ENCODE results near the gene C1GALT1. TPM values are rescaled to one million over a fixed set of nuclear protein-coding genes. Genes with fewer than 3 reads are reported as not detected.
"Not testable (repeated sequence)": the region's sequence is repeated elsewhere in the genome, so short reads cannot be mapped to it uniquely, and the experiment has no call there.

The C1GALT1 gene
- total RNA-seq: 37.2 and 39.3 TPM in 2 replicates

DNA sequence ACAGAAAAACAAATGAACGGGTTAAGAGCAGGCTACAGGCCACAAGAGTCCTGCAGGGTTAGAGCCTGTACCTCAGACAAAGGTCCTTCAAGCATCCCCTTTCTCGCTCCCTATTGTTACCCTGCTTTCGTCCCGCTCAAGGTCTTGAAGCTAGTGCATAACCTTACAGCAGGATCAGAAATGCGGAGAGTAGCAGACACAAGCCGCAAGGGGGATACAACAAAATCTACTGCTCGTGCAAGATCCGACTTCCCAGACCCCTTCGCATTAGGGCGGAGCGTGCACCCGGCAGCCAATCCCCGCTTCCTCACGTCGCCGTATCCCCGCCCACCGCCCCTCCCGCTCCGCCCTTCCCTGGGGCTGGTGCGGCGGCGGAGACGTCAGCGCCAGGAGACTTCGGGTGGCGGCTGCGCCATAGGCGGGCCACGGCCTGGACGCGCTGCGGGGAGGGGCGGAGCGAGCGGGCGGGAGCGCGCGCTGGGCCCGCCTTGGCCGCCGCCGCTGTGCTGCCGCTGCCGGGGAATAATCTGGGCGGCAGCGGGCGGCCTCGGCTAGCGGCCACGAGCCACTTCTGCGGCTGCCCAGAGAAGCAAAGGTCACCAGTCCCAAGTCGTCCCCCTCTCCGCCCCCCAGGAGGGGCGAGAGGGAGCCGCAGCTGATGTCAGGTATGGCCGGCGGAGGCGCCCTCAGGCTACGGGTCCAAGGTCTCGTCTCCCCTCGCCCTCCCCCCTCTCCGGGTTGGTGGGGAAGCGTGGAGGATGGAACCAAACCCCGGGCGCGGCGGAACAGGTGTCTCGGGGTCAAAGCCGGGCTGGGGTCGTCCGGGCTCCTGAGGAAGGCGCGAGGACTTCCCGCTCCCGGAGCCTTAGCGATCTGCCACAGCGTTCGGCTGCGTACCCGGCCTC lies at the start of gene C1GALT1:
TSS of gene C1GALT1 (plus strand) at position 389 of the 905 bp plus-strand sequence. CDS start 51,776 bp downstream, outside the sequence.
- Mint-ChIP-seq H3K36me3 (ENCODE audit: low read depth) (peaks cover 9% of the 10 kb centered on the region), H3K27me3 (no peaks in the 10 kb centered on the region), H3K4me3 (peak within 1 kb of the TSS; percentile 96), H3K27ac (peak within 1 kb of the TSS; percentile 99), H3K4me1 (peaks cover 27% of the 10 kb centered on the region), H3K9me3 (no peaks in the 10 kb centered on the region)
- DNase-seq: peak; percentile 98
- intact Hi-C loops (cut with micrococcal nuclease): loop anchor here (1.0 to 10.0 kb wide), 10 partner anchors 18 to 1488 kb away; partner anchors contain the start of genes GLCCI1, MIOS and UMAD1

DNA sequence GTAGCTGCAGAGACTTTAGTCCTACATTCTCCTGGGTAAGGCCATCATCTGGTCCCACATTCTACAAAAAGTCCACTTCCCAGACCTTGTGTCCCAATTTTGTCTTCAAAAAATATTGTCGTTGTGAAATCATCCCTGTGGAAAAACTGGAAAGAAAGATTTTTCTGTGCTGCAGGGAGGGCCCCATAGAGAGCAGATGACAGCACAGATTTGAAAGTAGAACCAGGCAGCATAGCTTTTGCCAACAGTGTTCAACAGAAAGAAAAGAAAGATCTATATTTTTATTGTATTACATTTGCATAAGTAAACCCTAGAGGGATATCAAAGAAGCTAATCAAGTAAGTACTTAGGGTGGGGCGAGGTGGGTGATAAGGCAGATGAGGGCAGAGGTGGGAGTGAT lies 48.3 kb upstream of the C1GALT1 start:
- Mint-ChIP-seq H3K4me3 (no peak overlapping the region), H3K27me3 (peaks cover 5% of the 10 kb centered on the region), H3K9me3 (peaks cover 12% of the 10 kb centered on the region), H3K27ac (no peak overlapping the region), H3K4me1 (peaks cover 4% of the 10 kb centered on the region), H3K36me3 (ENCODE audit: low read depth) (no peaks in the 10 kb centered on the region)
- intact Hi-C loops (cut with micrococcal nuclease): no loop called here
- no peak for DNase-seq

DNA sequence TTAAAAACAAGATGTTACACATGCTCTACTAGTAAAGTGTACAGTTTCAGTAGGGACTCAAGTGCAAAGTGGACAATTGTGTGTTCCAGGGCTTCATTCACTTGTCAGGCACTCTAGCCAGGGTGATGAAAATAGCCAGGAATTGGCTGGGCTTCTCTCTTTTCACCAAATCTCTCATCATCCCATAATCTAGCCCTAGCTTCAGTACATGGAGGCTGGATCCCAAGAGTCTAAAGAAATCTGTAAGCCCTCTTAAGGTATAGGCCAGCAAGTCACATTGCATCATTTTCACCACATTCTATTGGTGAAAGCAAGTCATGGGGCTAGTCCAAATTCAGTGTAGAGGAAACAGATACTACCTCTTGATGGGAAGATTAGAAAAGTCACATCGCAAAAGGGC lies 47.3 kb upstream of the C1GALT1 start:
- intact Hi-C loops (cut with micrococcal nuclease): no loop called here
- Mint-ChIP-seq H3K36me3 (ENCODE audit: low read depth) (no peaks in the 10 kb centered on the region), H3K27ac (no peak overlapping the region), H3K4me3 (no peak overlapping the region), H3K27me3 (peaks cover 2% of the 10 kb centered on the region), H3K9me3 (peaks cover 12% of the 10 kb centered on the region), H3K4me1 (peaks cover 4% of the 10 kb centered on the region)
- DNase-seq: no peak

DNA sequence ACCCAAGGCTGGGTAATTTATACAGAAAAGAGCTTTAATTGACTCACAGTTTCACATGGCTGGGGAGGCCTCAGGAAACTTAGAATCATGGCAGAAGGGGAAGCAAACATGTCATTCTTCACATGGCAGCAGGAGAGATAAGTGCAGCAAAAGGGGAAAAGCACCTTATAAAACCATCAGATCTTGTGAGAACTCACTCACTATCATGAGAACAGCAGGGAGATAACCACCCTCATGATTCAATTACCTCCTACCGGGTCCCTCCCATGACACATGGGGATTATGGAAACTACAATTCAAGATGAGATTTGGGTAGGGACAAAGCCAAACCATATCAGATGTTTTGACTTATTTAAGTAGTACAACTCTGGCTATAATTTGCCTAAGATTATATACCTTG lies 46.4 kb upstream of the C1GALT1 start:
- H3K4me3 Mint-ChIP-seq; H3K27me3 Mint-ChIP-seq; H3K36me3 Mint-ChIP-seq (ENCODE audit: low read depth); H3K4me1 Mint-ChIP-seq; DNase-seq; H3K27ac Mint-ChIP-seq; intact Hi-C loops (cut with micrococcal nuclease): not testable (repeated sequence)
- H3K9me3 Mint-ChIP-seq: peaks cover 13% of the 10 kb centered on the region

DNA sequence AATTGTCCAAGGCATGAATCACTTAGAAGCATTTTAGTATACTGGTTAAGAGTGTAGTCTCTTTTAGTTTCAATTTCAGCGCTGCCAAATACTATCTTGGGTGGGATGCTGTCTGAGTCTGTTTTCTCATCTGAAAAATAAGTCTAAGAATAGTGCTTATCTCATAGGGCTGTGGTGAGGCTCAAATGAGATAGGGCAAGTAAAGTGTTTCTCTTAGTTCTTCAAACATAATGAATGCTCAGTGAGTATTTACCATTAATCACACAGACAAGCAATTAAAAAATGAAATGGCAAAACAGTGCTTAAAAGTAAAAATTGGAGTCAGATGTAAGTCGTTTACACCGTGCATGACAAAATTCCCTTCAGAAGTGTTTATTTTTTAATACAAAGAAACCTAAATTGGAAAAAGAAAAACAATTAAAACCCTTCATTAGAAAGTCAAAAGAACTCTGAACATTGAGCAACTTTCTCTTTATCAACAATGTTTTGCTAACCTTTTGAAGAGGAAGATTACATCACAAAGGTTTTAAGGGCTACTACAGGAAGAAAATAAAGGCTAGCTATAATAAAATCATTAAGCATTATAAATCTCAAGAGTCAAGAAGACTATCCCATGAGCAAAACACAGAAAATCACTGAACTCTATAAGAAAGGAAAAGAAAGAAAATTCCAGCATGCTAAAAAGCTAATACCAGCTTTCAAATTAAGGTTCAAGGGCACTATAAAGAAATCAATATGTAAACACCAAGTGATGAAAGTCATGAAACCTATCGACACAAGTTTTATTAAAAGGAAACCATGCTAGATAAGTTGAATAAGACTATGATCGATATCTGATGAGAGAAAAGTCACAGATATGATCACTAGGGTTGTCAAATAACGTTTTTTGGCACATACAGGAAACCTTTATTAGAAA lies 45.6 kb upstream of the C1GALT1 start:
- Mint-ChIP-seq H3K27me3 (peaks cover 2% of the 10 kb centered on the region), H3K4me1 (peaks cover 4% of the 10 kb centered on the region), H3K9me3 (peaks cover 16% of the 10 kb centered on the region), H3K27ac (no peak overlapping the region), H3K36me3 (ENCODE audit: low read depth) (no peaks in the 10 kb centered on the region), H3K4me3 (no peak overlapping the region)
- intact Hi-C loops (cut with micrococcal nuclease): no loop called here
- no peak for DNase-seq

DNA sequence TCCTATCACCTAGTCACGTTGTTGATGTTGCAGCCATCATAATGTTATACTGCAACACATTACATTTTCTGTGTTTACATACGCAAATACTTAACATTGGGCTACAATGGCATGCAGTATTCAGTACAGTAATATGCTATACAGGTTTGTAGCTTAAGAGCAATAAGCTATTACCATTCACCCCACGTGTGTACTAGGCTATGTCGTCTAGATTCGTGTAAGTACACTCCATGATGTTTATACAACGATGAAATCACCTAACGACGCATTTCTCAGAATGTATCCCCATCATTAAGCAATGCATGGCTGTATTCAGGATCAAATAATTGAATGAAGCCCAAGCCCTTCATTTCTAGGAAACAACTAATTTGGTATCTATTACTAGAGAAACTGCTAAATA lies 43.4 kb upstream of the C1GALT1 start:
- intact Hi-C loops (cut with micrococcal nuclease): no loop called here
- peaks cover 4% of the 10 kb centered on the region for H3K4me1 Mint-ChIP-seq
- no peak overlapping the region for H3K27ac Mint-ChIP-seq
- peaks cover 2% of the 10 kb centered on the region for H3K27me3 Mint-ChIP-seq
- H3K9me3 Mint-ChIP-seq: peaks cover 18% of the 10 kb centered on the region
- no peak for DNase-seq
- no peak overlapping the region for H3K4me3 Mint-ChIP-seq
- H3K36me3 Mint-ChIP-seq (ENCODE audit: low read depth): no peaks in the 10 kb centered on the region

DNA sequence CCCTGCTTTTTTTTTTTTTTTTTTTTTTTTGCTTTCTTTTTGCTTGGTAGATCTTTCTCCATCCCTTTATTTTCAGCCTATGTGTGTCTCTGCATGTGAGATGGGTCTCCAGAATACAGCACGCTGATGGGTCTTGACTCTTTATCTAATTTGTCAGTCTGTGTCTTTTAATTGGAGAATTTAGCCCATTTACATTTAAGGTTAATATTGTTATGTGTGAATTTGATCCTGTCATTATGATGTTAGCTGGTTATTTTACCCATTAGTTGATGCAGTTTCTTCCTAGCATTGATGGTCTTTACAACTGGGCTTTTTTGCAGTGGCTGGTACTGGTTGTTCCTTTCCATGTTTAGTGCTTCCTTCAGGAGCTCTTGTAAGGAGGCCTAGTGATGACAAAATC lies 38.9 kb upstream of the C1GALT1 start:
- intact Hi-C loops (cut with micrococcal nuclease); H3K27ac Mint-ChIP-seq; H3K4me3 Mint-ChIP-seq; H3K27me3 Mint-ChIP-seq; DNase-seq; H3K4me1 Mint-ChIP-seq; H3K36me3 Mint-ChIP-seq (ENCODE audit: low read depth): not testable (repeated sequence)
- peaks cover 22% of the 10 kb centered on the region for H3K9me3 Mint-ChIP-seq

DNA sequence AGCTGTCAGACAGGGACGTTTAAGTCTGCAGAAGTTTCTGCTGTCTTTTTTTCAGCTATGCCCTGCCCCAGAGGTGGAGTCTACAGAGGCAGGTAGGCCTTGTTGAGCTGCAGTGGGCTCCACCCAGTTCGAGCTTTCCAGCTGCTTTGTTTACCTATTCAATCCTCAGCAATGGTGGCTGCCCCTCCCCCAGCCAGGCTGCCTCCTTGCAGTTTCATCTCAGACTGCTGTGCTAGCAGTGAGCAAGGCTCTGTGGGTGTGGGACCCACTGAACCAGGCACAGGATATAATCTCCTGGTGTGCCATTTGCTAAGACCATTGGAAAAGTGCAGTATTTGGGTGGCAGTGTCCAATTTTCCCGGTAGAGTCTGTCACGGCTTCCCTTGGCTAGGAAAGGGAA lies 37.2 kb upstream of the C1GALT1 start:
- H3K4me3 Mint-ChIP-seq; intact Hi-C loops (cut with micrococcal nuclease); DNase-seq; H3K27me3 Mint-ChIP-seq; H3K4me1 Mint-ChIP-seq; H3K27ac Mint-ChIP-seq; H3K36me3 Mint-ChIP-seq (ENCODE audit: low read depth): not testable (repeated sequence)
- peaks cover 22% of the 10 kb centered on the region for H3K9me3 Mint-ChIP-seq

DNA sequence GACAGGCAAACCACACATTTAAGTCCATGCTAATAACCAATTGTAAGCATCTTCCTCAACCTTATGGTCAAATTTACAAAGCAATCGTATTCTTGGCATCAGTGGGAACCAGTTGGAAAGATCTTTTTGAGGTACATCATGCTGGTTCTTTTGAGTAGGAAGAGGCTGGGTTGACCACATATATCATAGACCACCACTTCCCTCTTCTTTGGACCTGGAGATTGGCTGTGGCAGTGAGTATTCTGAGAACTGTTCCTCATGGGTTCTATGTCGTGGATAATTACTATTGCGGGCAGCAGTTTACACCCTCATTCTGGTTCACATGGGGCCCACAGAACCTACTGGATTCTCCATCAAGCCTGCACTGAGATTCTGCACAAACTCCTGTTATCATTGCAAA lies 35.5 kb upstream of the C1GALT1 start:
- Mint-ChIP-seq H3K36me3 (ENCODE audit: low read depth) (no peaks in the 10 kb centered on the region), H3K27me3 (no peaks in the 10 kb centered on the region), H3K4me1 (peaks cover 4% of the 10 kb centered on the region), H3K27ac (no peak overlapping the region), H3K4me3 (no peak overlapping the region), H3K9me3 (peaks cover 18% of the 10 kb centered on the region)
- no peak for DNase-seq
- intact Hi-C loops (cut with micrococcal nuclease): no loop called here

DNA sequence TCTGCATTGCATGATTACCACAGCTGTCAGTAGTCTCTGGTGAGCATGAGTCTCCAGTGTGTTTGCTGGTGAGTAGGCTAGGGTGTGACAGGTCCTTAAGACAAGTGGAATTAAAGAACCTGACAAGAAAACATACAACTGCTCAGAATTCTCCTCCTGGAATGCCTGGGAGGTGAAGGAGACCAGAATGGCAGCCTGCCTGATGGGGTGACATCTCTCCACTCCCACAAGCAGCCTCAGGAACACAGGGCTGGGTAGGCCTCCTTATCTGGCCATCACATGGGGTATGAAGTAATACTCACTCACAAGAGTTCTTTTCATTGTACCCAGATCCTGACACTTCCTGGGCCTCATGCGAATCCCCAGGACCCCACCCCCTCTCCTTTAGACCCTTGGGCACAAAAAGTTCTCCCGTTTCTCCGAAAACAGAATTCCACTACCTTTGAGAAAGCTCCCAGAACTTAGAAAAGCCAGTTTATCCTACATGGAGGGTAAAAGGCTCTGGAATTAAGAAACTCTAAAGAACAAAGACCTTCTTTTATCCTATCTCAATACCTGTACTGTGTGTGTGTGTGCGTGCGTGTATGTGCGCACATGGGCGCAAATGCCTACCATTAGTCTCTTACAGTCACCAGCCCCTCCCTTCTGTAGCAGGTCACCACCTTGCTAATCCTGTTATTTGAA lies 33.4 kb upstream of the C1GALT1 start:
- Mint-ChIP-seq H3K4me1 (peaks cover 4% of the 10 kb centered on the region), H3K36me3 (ENCODE audit: low read depth) (no peaks in the 10 kb centered on the region), H3K4me3 (no peak overlapping the region), H3K27ac (no peak overlapping the region), H3K9me3 (peaks cover 11% of the 10 kb centered on the region), H3K27me3 (no peaks in the 10 kb centered on the region)
- DNase-seq: no peak
- intact Hi-C loops (cut with micrococcal nuclease): no loop called here

DNA sequence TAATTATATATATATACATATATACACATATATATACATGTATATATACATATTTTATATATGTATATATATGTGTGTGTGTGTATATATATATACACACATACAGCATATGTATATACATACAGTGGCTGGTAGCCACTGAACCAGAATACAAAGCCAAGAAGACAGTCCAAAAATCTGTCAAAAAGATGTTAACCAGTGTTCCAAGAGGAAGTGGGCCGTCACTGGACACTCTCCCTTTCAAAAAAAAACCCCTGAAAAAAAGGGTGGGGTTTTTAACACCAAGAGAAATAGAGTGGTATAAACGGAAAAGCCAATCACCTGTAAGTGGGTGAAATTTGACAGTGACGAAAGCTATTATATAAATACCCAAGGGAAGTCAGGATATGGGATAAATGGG lies 31.1 kb upstream of the C1GALT1 start:
- peaks cover 18% of the 10 kb centered on the region for H3K9me3 Mint-ChIP-seq
- peaks cover 4% of the 10 kb centered on the region for H3K36me3 Mint-ChIP-seq (ENCODE audit: low read depth)
- H3K27ac Mint-ChIP-seq: no peak overlapping the region
- no peaks in the 10 kb centered on the region for H3K27me3 Mint-ChIP-seq
- H3K4me3 Mint-ChIP-seq: no peak overlapping the region
- H3K4me1 Mint-ChIP-seq: peaks cover 9% of the 10 kb centered on the region
- no peak for DNase-seq
- intact Hi-C loops (cut with micrococcal nuclease): no loop called here

DNA sequence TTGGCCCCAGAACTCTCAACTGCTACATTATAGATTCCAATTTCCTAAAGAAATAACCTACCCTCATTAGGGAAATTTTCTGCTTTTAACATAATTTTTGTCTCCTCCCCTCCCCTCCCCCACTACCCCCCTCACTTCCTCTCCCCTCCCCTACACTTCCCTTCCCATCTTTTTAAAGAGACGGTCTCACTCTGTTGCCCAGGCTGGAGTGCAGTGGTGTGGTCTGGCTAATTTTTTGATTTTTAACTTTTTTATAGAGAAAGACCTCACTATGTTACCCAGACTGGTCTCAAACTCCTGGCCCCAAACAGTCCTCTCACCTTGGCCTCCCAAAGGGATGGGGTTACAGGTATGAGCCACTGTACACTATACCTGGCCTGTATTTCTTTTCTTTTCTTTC lies 30.5 kb upstream of the C1GALT1 start:
- no peak overlapping the region for H3K27ac Mint-ChIP-seq
- H3K27me3 Mint-ChIP-seq: no peaks in the 10 kb centered on the region
- H3K4me3 Mint-ChIP-seq: no peak overlapping the region
- DNase-seq: no peak
- peaks cover 4% of the 10 kb centered on the region for H3K36me3 Mint-ChIP-seq (ENCODE audit: low read depth)
- intact Hi-C loops (cut with micrococcal nuclease): no loop called here
- H3K4me1 Mint-ChIP-seq: peaks cover 13% of the 10 kb centered on the region
- peaks cover 18% of the 10 kb centered on the region for H3K9me3 Mint-ChIP-seq

DNA sequence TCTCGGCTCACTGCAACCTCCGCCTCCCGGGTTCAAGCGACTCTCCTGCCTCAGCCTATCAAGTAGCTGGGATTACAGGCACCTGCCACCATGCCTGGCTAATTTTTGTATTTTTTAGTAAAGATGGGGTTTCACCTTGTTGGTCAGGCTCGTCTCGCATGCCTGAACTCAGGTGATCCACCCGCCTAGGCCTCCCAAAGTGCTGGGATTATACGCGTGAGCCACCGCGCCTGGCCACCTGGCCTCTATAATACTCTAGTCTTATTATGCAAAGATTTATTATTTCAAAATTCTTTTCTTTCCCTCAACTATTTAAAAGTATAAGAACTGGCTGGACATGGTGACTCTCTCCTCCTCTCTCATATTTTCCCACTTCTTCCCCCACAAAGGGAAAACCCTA lies 30.0 kb upstream of the C1GALT1 start:
- peaks cover 18% of the 10 kb centered on the region for H3K4me1 Mint-ChIP-seq
- H3K4me3 Mint-ChIP-seq: no peak overlapping the region
- peaks cover 17% of the 10 kb centered on the region for H3K9me3 Mint-ChIP-seq
- no peak for DNase-seq
- intact Hi-C loops (cut with micrococcal nuclease): no loop called here
- no peaks in the 10 kb centered on the region for H3K27me3 Mint-ChIP-seq
- peaks cover 4% of the 10 kb centered on the region for H3K36me3 Mint-ChIP-seq (ENCODE audit: low read depth)
- no peak overlapping the region for H3K27ac Mint-ChIP-seq
